ENCODE results near the gene MARCHF9.

The MARCHF9 gene

GRCh38 chr12:57806677-57807076 lies 51.8 kb downstream of the MARCHF9 start:
- no peak for DNase-seq

- DNase-seq, result no peak
Observed at GRCh38 chr12:57807285-57807684, 52.4 kb downstream of the MARCHF9 start.

- no peak for DNase-seq
Observed at GRCh38 chr12:57808351-57808750, 53.4 kb downstream of the MARCHF9 start.

- no peak for DNase-seq
Observed at GRCh38 chr12:57809425-57809824, 54.5 kb downstream of the MARCHF9 start.
